Measurements from ENCODE around the gene CSTF1.

DNA sequence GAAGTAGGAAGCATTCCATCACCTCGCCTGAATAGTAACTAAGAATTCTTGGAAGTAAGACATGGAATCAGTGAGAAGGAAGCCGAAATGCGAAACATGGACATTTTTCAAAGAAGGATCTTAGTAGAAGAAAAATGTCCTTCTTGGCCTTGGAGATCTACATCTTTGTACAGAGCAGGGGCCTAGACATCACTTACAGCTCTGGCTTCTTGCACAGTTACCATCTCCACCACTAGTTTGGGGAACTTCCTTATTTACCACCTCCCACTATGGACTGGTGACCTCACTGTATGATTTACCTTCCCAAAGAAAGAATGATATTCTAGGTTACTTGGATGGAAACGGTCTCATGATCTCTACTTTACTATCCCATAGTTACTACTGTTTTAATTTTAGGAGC, 35.4 kb downstream of the CSTF1 start:
- TF ChIP-seq, protein P1, sequence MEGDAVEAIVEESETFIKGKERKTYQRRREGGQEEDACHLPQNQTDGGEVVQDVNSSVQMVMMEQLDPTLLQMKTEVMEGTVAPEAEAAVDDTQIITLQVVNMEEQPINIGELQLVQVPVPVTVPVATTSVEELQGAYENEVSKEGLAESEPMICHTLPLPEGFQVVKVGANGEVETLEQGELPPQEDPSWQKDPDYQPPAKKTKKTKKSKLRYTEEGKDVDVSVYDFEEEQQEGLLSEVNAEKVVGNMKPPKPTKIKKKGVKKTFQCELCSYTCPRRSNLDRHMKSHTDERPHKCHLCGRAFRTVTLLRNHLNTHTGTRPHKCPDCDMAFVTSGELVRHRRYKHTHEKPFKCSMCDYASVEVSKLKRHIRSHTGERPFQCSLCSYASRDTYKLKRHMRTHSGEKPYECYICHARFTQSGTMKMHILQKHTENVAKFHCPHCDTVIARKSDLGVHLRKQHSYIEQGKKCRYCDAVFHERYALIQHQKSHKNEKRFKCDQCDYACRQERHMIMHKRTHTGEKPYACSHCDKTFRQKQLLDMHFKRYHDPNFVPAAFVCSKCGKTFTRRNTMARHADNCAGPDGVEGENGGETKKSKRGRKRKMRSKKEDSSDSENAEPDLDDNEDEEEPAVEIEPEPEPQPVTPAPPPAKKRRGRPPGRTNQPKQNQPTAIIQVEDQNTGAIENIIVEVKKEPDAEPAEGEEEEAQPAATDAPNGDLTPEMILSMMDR (IDR thresholded peaks at IDR 0.05; ENCODE audit: insufficient read depth, low read length, poor library complexity, severe bottlenecking): no peak
- no peak for TF ChIP-seq EZH2phosphoT487 (conservative IDR thresholded peaks at IDR 0.05; ENCODE audit: low read length)

Data from SU-DHL-6 (cell line).